SU-DHL-6 (cell line): ENCODE results near the gene UGGT2.

Experiments
- EZH2phosphoT487 ChIP-seq: fragments of 200-600 bp; sonication (generic), shearing (Covaris generic); conservative IDR thresholded peaks from 2 replicates; pipeline ENCODE4 v1.6.1; 2018; ENCODE audit warnings: mild to moderate bottlenecking, antibody characterized with exemption, low read length, moderate library complexity, mixed read lengths
- TF ChIP-seq, protein P1 (sequence below): fragments of 200-600 bp; sonication (generic); IDR thresholded peaks from one replicate; pipeline ENCODE4 v1.5.1; 2017; ENCODE audit warnings: antibody characterized with exemption, mild to moderate bottlenecking, low read length, moderate library complexity; ENCODE audit not compliant: insufficient read depth, poor library complexity, severe bottlenecking

DNA sequence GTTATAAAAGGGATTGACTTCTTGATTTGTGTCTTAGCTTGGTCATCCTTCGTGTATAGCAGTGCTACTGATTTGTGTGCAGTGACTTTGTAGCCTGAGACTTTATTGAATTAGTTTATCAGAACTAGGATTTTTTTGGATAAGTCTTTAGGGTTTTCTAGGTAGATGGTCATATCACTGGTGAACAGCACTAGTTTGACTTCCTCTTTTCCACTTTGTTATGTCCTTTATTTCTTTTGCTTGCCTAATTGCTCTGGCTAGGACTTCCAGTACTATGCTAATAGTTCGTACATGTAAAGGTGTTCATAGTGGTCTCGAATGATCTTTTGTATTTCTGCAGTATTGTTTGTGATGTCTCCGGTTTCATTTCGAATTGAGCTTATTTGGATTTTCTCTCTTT is 230.9 kb downstream of the UGGT2 start:
- TF ChIP-seq, protein P1, sequence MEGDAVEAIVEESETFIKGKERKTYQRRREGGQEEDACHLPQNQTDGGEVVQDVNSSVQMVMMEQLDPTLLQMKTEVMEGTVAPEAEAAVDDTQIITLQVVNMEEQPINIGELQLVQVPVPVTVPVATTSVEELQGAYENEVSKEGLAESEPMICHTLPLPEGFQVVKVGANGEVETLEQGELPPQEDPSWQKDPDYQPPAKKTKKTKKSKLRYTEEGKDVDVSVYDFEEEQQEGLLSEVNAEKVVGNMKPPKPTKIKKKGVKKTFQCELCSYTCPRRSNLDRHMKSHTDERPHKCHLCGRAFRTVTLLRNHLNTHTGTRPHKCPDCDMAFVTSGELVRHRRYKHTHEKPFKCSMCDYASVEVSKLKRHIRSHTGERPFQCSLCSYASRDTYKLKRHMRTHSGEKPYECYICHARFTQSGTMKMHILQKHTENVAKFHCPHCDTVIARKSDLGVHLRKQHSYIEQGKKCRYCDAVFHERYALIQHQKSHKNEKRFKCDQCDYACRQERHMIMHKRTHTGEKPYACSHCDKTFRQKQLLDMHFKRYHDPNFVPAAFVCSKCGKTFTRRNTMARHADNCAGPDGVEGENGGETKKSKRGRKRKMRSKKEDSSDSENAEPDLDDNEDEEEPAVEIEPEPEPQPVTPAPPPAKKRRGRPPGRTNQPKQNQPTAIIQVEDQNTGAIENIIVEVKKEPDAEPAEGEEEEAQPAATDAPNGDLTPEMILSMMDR = no peak
- no peak for TF ChIP-seq EZH2phosphoT487
